GM23248 (cell line): Measurements from ENCODE around the gene PLEKHA6. TPM values are rescaled to one million over a fixed set of nuclear protein-coding genes. Genes with fewer than 3 reads are reported as not detected.

Experiments used
- DNase-seq: peaks from one replicate; pipeline ENCODE4 v3.0.0-alpha.2; 2015
- H2AFZ ChIP-seq: fragments of 200-600 bp; sonication (generic); 2 replicates; pipeline ENCODE4 v1.6.1; 2016; ENCODE audit warnings: antibody characterized with exemption
- H3F3A ChIP-seq: fragments of 200-600 bp; sonication (generic); 2 replicates; pipeline ENCODE4 v1.6.1; 2016; ENCODE audit warnings: mild to moderate bottlenecking, antibody characterized with exemption, mixed run types; ENCODE audit not compliant: insufficient read depth
- H3K27ac ChIP-seq: fragments of 200-600 bp; sonication (generic); 2 replicates; pipeline ENCODE4 v1.5.1; 2016; ENCODE audit warnings: mild to moderate bottlenecking
- H3K27me3 ChIP-seq: fragments of 200-600 bp; sonication (generic); replicated peaks from 2 replicates; pipeline ENCODE4 v1.6.1; 2016; ENCODE audit warnings: mild to moderate bottlenecking; ENCODE audit not compliant: insufficient read depth
- H3K36me3 ChIP-seq: fragments of 200-600 bp; sonication (generic); 2 replicates; pipeline ENCODE4 v1.6.1; 2016; ENCODE audit warnings: low read depth, mild to moderate bottlenecking
- H3K4me1 ChIP-seq: fragments of 200-600 bp; sonication (generic); 2 replicates; pipeline ENCODE4 v1.6.1; 2016; ENCODE audit warnings: mild to moderate bottlenecking; ENCODE audit not compliant: insufficient read depth
- H3K4me2 ChIP-seq: fragments of 200-600 bp; sonication (generic); one replicate; pipeline ENCODE4 v1.6.1; 2016; ENCODE audit warnings: mild to moderate bottlenecking; ENCODE audit not compliant: unreplicated experiment
- H3K4me3 ChIP-seq: fragments of 200-600 bp; sonication (generic); 2 replicates; pipeline ENCODE4 v1.5.1; 2016; ENCODE audit warnings: mild to moderate bottlenecking
- H3K79me2 ChIP-seq: fragments of 200-600 bp; sonication (generic); 2 replicates; pipeline ENCODE4 v1.6.1; 2016; ENCODE audit warnings: mild to moderate bottlenecking; ENCODE audit not compliant: insufficient read depth
- H3K9ac ChIP-seq: fragments of 200-600 bp; sonication (generic); 2 replicates; pipeline ENCODE4 v1.6.1; 2016; ENCODE audit warnings: mild to moderate bottlenecking
- H3K9me2 ChIP-seq: fragments of 200-600 bp; sonication (generic); 2 replicates; pipeline ENCODE4 v1.6.1; 2016; ENCODE audit warnings: mixed run types, mild to moderate bottlenecking, moderate library complexity; ENCODE audit not compliant: insufficient read depth
- H3K9me3 ChIP-seq: fragments of 200-600 bp; sonication (generic); one replicate; pipeline ENCODE4 v1.6.1; 2017; ENCODE audit warnings: low read depth
- H4K20me1 ChIP-seq: fragments of 200-600 bp; sonication (generic); 2 replicates; pipeline ENCODE4 v1.6.0; 2016; ENCODE audit not compliant: insufficient read depth
- EZH2 ChIP-seq: fragments of 200-600 bp; sonication (generic); IDR thresholded peaks from 2 replicates; pipeline ENCODE4 v1.6.1; 2018; ENCODE audit warnings: antibody characterized with exemption, mild to moderate bottlenecking; ENCODE audit not compliant: insufficient read depth, poor library complexity, severe bottlenecking
- EZH2phosphoT487 ChIP-seq: fragments of 200-600 bp; sonication (generic); IDR thresholded peaks from 2 replicates; pipeline ENCODE4 v1.6.1; 2018; ENCODE audit warnings: antibody characterized with exemption, moderate library complexity, mild to moderate bottlenecking, low read depth; ENCODE audit not compliant: insufficient read depth
- WGBS, 2 experiments: methylation state at CpG; one replicate each; pipeline ENCODE4 v1.1.6; 2015 to 2017; ENCODE audit warnings: low lambda C conversion rate in 2 of 2, low coverage in 1 of 2; ENCODE audit errors: missing lambda C conversion rate in 2 of 2; 5-methylcytosine and 5-hydroxymethylcytosine counted together
- in situ Hi-C: fragments of 300-500 bp; cut with MboI; formaldehyde crosslinking; loops from 2 replicates; pipeline ENCODE4 v1.15.0; 2020
- polyA plus RNA-seq: library from polyadenylated mRNA; unstranded; fragments of >200 nt; fragmentation: Nextera tagmentation; extraction: Ambion mirVana; gene quantifications from 2 replicates; pipeline ENCODE4 v1.2.1, GENCODE V29; 2016
- total RNA-seq: library from RNA; depleted of rRNA; stranded (reverse); fragments of >200 nt; shearing (Covaris generic); gene quantifications from 2 replicates; pipeline ENCODE4 v1.2.3, GENCODE V29; 2014

Gene PLEKHA6
- total and polyA plus RNA-seq, 2 experiments from 2014 or later = 4.5 to 7.3 TPM

DNA sequence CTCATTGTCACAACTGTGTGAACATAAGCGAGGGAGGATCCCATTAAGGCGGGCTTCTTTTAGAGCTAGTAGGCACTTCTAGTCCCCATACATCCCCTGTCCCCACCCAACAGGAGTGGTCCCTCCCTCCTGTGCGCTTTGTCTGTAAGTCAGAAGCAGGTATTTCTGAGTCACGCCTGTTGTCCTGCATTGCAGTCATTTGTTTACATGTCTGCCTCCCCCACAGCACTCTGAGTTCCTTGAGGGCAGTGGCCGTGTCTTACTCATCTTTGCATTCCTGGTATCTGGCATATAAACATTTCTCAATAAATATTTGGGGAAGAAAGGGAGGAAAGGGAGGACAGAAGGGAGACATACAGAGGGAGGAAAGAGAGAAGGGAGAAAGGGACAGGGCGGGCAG is 40.3 kb downstream of the PLEKHA6 start:
- Histone ChIP-seq H3K9ac (peak overlapping the region; percentile 73), H3K9me3 (no peaks in the 10 kb centered on the region), H3K4me3 (peak overlapping the region; percentile 24; the same call in 1 of the 2 replicates), H3F3A (peaks cover 48% of the 10 kb centered on the region), H3K4me1 (peaks cover 54% of the 10 kb centered on the region), H2AFZ (peak overlapping the region; percentile 7; the same call in 1 of the 2 replicates), H3K9me2 (no peaks in the 10 kb centered on the region), H3K4me2 (peak overlapping the region; percentile 71), H3K36me3 (no peaks in the 10 kb centered on the region), H3K79me2 (no peaks in the 10 kb centered on the region), H3K27me3 (no peaks in the 10 kb centered on the region), H3K27ac (peak overlapping the region; percentile 95), H4K20me1 (no peaks in the 10 kb centered on the region)
- TF ChIP-seq EZH2phosphoT487 (no peak), EZH2 (no peak)
- peak; percentile 96 for DNase-seq
- in situ Hi-C loops = no loop called here
- 19 to 28% methylated on average over 5 to 6 of the region's 6 CpGs for whole genome bisulfite sequencing, 2 experiments

DNA sequence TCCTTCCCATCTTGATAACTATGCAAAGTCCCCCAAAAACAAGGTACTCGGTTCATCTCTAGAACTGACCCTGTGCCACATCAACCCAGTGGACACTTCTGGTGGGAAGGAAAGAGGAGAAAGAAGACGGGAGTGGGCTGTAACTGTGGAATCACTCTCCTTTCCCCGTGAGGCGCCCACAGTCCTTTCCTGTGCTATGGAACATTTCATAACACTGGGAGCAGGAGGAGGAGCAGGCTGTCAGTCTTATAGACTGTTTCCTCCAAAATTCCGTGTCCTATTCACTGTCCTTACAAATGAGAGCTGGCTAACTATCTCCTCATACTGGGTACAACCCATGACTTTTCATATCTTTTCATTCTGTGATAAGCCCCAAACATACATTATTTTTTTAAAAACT is 40.7 kb downstream of the PLEKHA6 start:
- H2AFZ ChIP-seq = peak overlapping the region; percentile 7; the same call in 1 of the 2 replicates
- peak overlapping the region; percentile 95 for H3K27ac ChIP-seq
- no peaks in the 10 kb centered on the region for H3K36me3 ChIP-seq
- no peaks in the 10 kb centered on the region for H4K20me1 ChIP-seq
- H3K4me3 ChIP-seq = peak overlapping the region; percentile 24; the same call in 1 of the 2 replicates
- DNase-seq = peak; percentile 55
- in situ Hi-C loops = no loop called here
- 17 to 37% methylated on average over 5 of the region's 5 CpGs for WGBS, 2 experiments
- peaks cover 44% of the 10 kb centered on the region for H3F3A ChIP-seq
- no peaks in the 10 kb centered on the region for H3K9me2 ChIP-seq
- peak overlapping the region; percentile 29; the same call in 1 of the 2 replicates for H3K9ac ChIP-seq
- H3K79me2 ChIP-seq = no peaks in the 10 kb centered on the region
- peaks cover 50% of the 10 kb centered on the region for H3K4me1 ChIP-seq
- H3K4me2 ChIP-seq = peak overlapping the region; percentile 71
- no peaks in the 10 kb centered on the region for H3K27me3 ChIP-seq
- no peak for TF ChIP-seq EZH2phosphoT487
- H3K9me3 ChIP-seq = no peaks in the 10 kb centered on the region

DNA sequence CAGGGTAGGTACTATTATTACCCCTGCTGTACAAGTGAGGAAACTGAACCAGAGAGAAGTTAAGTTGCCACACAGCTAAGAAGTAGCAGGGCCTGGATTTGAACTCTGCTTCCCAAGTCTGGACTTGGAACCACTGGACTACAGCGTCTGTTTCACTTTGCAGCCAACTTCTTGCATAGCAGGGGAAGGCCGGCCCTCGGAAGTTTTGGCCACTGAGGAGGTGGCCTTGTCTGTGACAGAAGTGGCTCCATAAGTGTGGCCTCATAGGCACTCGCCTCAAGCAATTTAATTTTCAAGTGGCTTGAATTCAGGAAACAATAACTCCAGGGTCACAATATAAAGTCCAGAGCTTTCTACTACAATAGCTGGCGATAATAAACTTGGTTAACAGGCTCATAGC is 41.4 kb downstream of the PLEKHA6 start:
- H3K9ac ChIP-seq = no peak overlapping the region
- no peaks in the 10 kb centered on the region for H3K79me2 ChIP-seq
- peaks cover 37% of the 10 kb centered on the region for H3F3A ChIP-seq
- H3K4me1 ChIP-seq = peaks cover 43% of the 10 kb centered on the region
- H4K20me1 ChIP-seq = no peaks in the 10 kb centered on the region
- in situ Hi-C loops = no loop called here
- TF ChIP-seq EZH2phosphoT487 = no peak
- TF ChIP-seq EZH2 = no peak
- H3K9me3 ChIP-seq = no peaks in the 10 kb centered on the region
- no peaks in the 10 kb centered on the region for H3K9me2 ChIP-seq
- H2AFZ ChIP-seq = no peak overlapping the region
- H3K36me3 ChIP-seq = no peaks in the 10 kb centered on the region
- H3K4me2 ChIP-seq = no peak overlapping the region
- H3K27ac ChIP-seq = no peak overlapping the region; the same call in 1 of the 2 replicates
- 70 to 79% methylated on average over 5 of the region's 5 CpGs for WGBS, 2 experiments
- H3K4me3 ChIP-seq = no peak overlapping the region
- no peak for DNase-seq
- H3K27me3 ChIP-seq = no peaks in the 10 kb centered on the region

DNA sequence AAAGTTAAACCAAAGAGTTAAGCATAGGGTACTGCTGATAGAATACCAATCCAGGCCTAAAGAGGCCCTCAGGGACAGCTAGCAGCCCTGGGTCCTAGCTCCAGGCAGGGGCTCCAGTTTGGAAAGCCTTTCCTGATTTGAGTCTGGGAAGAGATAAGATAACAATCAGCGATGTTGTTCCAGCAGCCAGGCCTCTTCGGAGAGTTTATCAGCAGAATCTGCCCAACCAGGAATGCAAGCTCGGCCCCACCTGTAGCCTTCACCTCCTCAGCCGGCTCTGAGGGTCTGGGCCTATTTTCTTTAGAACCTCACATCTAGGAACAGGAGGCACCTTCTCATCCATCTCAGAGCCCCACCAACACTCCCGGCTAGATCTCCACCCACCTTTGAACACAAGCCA is 42.6 kb downstream of the PLEKHA6 start:
- in situ Hi-C loops = no loop called here
- H3K9me2 ChIP-seq = no peaks in the 10 kb centered on the region
- no peak for DNase-seq

DNA sequence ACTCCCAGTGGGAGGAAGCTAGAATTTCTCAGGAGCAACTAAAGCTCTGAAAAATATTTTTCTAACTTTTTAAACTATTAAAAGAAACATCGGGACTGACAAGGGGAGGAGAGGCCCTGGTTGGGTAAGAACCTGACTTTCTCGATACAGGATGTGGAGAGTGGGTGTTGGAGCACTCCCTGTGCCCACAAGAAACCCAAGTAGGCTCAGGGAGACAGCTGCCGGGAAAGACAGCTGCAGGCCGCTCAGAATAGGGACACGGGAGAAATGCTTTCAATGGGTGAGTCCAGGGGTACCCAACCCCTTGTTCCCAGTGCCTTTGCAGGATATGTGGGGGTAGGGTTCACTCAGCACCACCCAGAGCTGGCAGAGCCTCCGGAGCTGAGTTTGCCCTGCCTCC is 43.6 kb downstream of the PLEKHA6 start:
- Histone ChIP-seq H3K27me3 (no peaks in the 10 kb centered on the region), H3F3A (peaks cover 22% of the 10 kb centered on the region), H3K27ac (no peak overlapping the region), H3K4me3 (no peak overlapping the region), H3K4me2 (no peak overlapping the region), H3K79me2 (no peaks in the 10 kb centered on the region), H3K36me3 (no peaks in the 10 kb centered on the region), H4K20me1 (no peaks in the 10 kb centered on the region), H3K4me1 (peaks cover 29% of the 10 kb centered on the region), H3K9me2 (no peaks in the 10 kb centered on the region), H3K9ac (no peak overlapping the region), H2AFZ (no peak overlapping the region), H3K9me3 (no peaks in the 10 kb centered on the region)
- 74% methylated on average over 6 of the region's 6 CpGs for WGBS, 2 experiments
- in situ Hi-C loops = no loop called here
- TF ChIP-seq EZH2phosphoT487 = no peak
- TF ChIP-seq EZH2 = no peak
- DNase-seq = no peak

More for the DNA sequence above, 42.6 kb downstream of the PLEKHA6 start:
- no peak for TF ChIP-seq EZH2phosphoT487
- TF ChIP-seq EZH2 = no peak
- H2AFZ ChIP-seq = no peak overlapping the region
- H3K27ac ChIP-seq = no peak overlapping the region
- no peaks in the 10 kb centered on the region for H3K79me2 ChIP-seq
- H4K20me1 ChIP-seq = no peaks in the 10 kb centered on the region
- no peaks in the 10 kb centered on the region for H3K9me3 ChIP-seq
- H3K4me2 ChIP-seq = no peak overlapping the region
- 74 to 89% methylated on average over 5 of the region's 5 CpGs for WGBS, 2 experiments
- peaks cover 29% of the 10 kb centered on the region for H3F3A ChIP-seq
- no peaks in the 10 kb centered on the region for H3K27me3 ChIP-seq
- H3K36me3 ChIP-seq = no peaks in the 10 kb centered on the region
- H3K9ac ChIP-seq = no peak overlapping the region
- H3K4me3 ChIP-seq = no peak overlapping the region
- peaks cover 39% of the 10 kb centered on the region for H3K4me1 ChIP-seq
